ENCODE data around the gene PIEZO2. TPM values are rescaled to one million over a fixed set of nuclear protein-coding genes. Genes with fewer than 3 reads are reported as not detected.
"Not testable (repeated sequence)": the region's sequence is repeated elsewhere in the genome, so short reads cannot be mapped to it uniquely, and the experiment has no call there.

The PIEZO2 gene
- total RNA-seq = under 0.01 and 0.30 TPM in 2 replicates

GRCh38 chr18:11149441-11150270 lies at the start of gene PIEZO2:
TSS of gene PIEZO2 (minus strand) at chr18:11149569. CDS start at chr18:11148588, 981 bp downstream.
- no peak for DNase-seq (ENCODE audit: low read depth)

- DNase-seq (ENCODE audit: low read depth) = no peak
Measured at GRCh38 chr18:11183637-11184036, 34.3 kb upstream of the PIEZO2 start.

- DNase-seq (ENCODE audit: low read depth) = not testable (repeated sequence)
Measured at GRCh38 chr18:11181629-11182028, 32.3 kb upstream of the PIEZO2 start.

GRCh38 chr18:11179959-11180519 lies 30.7 kb upstream of the PIEZO2 start:
- no peak for DNase-seq (ENCODE audit: low read depth)

GRCh38 chr18:11178951-11179549 lies 29.7 kb upstream of the PIEZO2 start:
- no peak for DNase-seq (ENCODE audit: low read depth)

DNA sequence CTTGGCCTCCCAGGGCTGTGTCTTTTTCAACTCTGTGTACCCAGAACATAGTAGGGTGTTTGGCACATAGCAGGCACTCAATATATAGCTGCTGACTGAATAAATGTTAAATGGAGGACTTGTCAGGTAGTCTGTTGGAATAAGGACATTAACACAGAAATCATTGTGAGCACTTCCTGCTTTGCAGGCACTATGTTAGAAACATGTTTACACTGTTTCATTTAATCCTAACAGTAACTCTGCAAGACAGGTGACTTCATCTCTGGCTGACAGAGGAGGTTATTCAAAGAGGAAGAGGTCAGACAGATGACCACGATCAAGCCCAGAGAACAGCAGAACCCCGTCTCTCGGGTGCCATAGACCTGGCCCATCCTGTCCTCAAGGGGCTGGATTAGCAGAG lies 28.0 kb upstream of the PIEZO2 start:
- DNase-seq (ENCODE audit: low read depth) = no peak

- no peak for DNase-seq (ENCODE audit: low read depth)
Measured at GRCh38 chr18:11176481-11176881, 27.1 kb upstream of the PIEZO2 start.

- DNase-seq (ENCODE audit: low read depth) = no peak
Measured at GRCh38 chr18:11175266-11175979, 26.1 kb upstream of the PIEZO2 start.

DNA sequence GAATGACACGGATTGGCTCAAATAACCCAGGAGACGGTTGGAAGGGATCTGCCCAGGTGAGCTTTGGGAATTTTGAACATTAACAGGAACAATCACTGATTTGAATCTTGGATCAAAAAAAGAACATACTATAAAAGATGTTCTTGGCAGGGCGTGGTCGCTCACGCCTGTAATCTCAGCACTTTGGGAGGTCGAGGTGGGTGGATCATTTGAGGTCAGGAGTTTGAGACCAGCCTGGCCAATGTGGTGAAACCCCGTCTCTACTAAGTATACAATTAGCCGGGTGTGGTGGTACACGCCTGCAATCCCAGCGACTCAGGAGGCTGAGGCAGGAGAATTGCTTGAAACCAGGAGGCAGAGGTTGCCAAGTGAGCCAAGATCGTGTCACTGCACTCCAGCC lies 24.8 kb upstream of the PIEZO2 start:
- not testable (repeated sequence) for DNase-seq (ENCODE audit: low read depth)

- DNase-seq (ENCODE audit: low read depth) = no peak
Measured at GRCh38 chr18:11167778-11168177, 18.4 kb upstream of the PIEZO2 start.

GRCh38 chr18:11165952-11166351 lies 16.6 kb upstream of the PIEZO2 start:
- no peak for DNase-seq (ENCODE audit: low read depth)

DNA sequence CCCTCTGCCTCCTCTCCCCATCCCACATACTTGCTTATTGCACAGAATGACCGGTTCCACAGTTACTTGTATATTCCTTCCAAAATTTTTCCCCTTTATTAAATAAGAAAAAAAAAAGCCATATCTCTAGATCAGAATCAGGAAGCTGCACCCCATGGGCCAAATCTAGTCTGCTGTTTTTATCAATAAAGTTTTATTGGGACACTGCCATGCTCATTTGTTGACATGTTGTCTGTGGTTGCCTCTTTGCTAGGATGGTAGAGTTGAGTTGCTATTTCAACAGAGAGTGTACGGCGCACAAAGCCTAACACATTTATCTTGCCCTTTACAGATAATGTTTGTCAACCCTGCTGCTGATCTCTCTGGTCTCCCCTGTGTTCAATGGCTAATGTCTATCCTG lies 15.8 kb upstream of the PIEZO2 start:
- DNase-seq (ENCODE audit: low read depth) = no peak

GRCh38 chr18:11163665-11164064 lies 14.3 kb upstream of the PIEZO2 start:
- DNase-seq (ENCODE audit: low read depth) = no peak

DNA sequence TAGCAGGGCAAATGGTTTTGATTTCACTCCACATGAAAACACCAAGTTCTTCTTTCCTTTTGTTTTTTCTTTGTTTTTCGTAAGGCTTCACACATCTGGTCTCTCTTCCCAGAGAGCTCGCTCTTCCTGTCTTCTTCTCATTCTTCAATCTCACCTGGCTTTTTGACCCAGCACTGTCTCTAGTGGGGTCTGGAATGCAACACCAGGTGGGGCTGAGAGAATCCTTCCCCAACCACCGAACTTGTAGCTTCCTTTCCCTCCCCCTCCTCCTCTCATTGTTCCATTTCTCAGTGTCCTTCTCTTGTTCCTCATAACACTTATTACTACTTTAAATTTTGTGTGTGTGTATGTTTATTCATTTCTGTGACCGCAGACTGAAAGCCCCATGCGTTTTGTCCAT lies 13.5 kb upstream of the PIEZO2 start:
- DNase-seq (ENCODE audit: low read depth) = no peak

DNA sequence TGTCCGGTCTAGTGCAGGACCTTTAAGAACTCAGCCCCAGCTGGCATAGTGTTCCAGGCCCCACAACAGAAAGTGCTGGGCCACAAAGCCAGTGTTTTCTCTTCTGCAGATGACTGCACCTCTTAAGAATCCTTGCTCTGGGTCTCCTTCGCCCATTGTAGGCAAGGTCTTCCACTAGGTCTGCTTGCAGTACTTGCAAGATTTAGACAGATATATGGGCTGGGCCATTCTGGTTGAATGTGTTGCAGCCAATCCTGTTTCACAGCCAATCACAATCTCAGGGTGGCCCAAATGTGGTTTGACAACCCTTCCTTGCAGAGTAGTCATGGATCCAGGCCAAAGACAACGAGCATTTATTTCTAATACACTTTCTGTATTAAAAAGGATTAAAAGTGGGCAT lies 13.1 kb upstream of the PIEZO2 start:
- DNase-seq (ENCODE audit: low read depth) = no peak

- DNase-seq (ENCODE audit: low read depth) = no peak
Measured at GRCh38 chr18:11160313-11160712, 10.9 kb upstream of the PIEZO2 start.

DNA sequence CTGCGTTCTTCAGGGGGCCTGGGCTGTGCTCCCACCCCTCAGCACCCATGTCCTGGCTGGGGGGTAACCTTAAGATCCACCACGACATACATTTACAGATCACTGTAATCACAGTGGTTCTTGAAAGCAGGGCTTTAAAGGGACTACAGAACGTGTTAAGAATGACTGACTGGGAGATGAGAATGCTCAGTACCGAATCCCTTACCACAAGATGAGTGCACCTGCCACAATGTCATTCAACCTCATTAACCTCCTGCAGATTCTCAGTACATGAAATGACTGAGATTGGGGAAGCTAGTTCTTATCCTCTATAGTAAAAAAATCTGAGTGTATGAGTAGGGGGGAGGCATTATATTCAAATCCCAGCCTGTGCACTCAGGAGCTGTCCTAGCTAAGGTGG lies 10.5 kb upstream of the PIEZO2 start:
- no peak for DNase-seq (ENCODE audit: low read depth)

DNA sequence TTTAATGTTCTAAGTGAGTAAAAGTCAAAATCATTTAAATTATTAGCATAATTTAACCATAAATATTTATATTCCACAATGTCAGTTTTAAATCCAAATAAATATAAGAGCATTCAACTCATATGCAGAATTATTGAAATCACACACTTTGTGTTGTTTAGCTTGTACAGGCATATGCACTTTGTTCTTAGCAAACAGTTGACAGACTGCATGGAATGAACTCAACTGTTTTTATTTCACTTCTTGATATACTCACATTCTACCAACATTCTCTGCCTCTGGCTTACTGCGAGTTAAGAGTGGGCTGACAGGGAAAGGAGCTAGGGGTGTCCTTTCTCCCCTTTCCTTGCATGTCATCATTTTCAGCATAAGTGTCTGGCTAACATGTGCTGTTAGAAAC lies 7.6 kb upstream of the PIEZO2 start:
- DNase-seq (ENCODE audit: low read depth) = no peak

GRCh38 chr18:11155034-11155759 lies 5.8 kb upstream of the PIEZO2 start:
- no peak for DNase-seq (ENCODE audit: low read depth)

DNA sequence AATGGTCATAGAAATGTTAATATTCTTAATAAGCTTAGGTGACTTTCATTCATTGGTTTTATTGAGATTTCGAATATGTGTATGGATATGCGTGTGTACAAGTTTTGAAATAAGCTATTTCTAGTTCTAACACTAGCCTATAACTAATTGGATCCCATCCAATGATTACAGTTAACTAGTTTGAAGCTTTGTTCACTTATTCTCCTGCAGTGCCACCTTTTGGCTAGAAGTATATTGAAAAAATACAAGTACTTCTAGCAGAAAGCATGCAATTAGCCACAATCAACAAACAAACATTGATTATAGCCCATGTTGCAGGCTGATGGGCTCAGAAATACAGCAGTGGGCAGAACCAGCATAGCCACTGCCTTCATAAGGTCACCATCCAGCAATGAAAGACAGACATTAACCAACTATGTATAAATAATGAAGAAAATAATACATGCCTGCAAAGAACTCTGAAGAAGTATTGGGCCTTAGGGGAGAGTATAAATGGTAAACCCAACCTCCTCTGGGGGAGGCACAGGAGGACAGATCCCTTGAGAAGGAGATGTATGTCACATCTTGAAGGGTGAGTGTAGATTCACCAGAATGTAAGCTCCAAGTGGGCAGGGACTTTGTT lies 5.1 kb upstream of the PIEZO2 start:
- peak; percentile 41 for DNase-seq (ENCODE audit: low read depth)

- no peak for DNase-seq (ENCODE audit: low read depth)
Measured at GRCh38 chr18:11153097-11153496, 3.7 kb upstream of the PIEZO2 start.

Data from renal cortical epithelial cell (primary cell).